Activated naive CD4-positive, alpha-beta T cell (primary cell): Measurements from ENCODE around the gene ARHGEF33.

ENCODE experiments used
- DNase-seq, 4 experiments: peaks; one replicate each; lab custom pipeline; 2025; lab: John Stamatoyannopoulos, UW

The ARHGEF33 gene

DNA sequence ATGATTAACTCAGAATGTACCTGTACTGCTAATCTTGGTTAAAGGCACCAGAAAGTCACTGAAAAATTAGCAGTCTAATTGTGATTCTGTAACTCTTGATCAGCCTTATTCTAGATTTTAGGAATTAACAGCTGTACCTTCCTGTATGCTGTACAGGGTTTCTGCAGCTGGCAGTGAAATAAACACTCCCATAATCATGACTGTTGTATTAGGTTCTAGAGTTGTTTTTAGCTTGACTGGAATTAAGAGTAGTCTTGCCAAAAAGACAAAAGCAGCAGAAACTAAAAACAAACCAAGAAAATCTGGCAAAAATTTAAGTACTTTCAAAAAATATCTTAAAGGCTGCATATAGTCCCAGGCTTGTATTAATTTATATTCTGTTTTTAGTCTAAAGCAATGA lies 127.7 kb downstream of the ARHGEF33 start:
- DNase-seq: no peak

DNA sequence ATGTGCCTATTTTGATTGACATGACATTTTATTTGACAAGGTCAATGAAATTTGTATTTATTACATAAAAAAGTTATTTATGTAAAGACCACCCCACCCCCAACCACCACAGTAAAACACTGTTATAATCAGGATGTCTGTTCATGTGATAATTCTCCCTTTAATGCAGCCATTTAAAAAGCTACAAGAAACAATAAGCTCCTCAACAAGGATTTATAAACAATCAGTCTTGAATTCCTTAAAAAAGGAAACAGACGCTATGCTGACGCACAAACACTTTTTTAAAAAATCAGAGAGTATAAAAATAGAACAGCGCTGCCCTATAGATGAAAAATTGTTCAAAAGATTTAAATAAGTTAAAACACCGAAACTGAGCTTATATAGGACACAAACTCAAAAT lies 129.0 kb downstream of the ARHGEF33 start:
- DNase-seq: no peak

DNA sequence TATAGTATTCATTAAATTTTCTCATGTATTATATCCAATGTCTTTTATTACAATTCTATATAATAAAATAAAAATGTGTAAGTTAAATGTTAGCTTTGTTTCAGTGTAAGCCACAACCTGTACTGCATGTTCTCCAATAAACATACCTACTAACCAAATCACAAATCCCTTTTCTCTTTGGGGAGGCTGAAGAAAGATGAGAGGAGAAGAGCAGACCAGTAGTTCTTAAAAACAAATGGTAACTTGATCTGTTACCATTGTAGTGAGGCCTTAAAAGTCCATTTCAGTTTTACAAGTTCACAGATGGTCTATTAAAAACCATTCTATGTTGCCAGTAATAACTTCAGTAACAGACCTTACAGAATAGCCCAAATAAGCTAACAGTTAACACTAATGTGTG lies 130.7 kb downstream of the ARHGEF33 start:
- no peak for DNase-seq

DNA sequence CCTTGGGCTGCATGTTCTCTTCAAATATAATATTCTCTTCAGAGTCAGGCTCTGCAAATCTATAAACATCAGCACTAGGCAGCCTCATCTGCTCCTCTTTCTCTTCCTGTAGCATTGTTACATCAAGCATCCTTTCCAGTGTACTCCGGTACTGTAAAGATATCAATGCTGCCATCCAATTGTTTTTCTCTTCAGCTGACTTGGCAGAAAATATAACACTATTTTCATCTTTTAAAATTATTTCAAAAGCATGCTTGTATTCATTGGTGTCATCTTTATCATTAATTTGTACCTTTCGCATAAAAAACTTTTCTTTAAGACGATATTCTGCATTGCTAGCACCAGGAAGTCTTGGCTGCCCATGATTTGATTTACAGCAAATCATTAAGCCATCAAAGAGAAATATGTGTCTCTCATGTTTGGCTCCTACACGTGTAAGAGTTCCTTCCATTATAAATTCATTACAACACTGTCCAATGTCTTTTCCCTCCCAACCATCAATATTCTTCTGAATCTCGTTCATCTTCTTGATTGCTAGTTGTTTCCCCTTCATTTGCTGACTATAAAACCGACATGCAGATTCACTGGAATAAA lies 133.1 kb downstream of the ARHGEF33 start:
- DNase-seq: no peak

DNA sequence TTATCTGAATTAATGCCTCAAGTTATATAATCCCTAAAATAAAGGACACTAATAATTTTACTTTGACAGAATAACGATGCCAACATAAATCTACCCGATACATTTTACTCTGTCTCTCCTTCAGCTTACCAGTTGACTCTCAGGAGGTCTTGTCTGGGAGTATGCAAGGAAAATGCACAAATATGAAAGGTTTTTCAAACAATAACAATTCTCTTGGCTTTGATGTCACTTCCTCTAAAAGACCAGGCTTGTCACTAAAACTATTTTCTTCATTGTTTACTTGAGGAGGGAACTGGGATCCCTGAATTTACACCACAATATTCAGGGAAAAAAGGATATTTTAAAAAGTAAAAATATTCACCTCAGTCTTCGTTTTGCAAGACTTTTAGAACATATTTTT lies 134.0 kb downstream of the ARHGEF33 start:
- no peak for DNase-seq

DNA sequence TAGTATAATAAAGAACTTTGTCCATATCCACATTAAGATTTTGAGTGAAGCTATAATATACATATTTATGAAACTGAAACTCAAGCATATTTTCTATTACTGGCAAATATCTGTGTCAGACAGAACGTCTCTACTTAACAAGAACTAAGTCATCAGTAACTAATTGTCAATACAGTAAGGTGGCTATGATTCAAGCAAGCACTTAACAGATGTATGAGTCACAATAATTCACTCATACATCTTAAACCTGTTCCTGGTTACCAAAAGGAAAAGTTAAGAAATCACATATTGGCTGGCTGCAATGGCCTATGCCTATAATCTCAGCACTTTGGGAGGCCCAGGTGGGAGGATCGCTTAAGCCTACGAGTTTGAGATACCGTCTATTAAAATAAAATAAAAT lies 135.2 kb downstream of the ARHGEF33 start:
- DNase-seq: no peak
